NB4 (cell line): Measurements from ENCODE around the gene THRAP3.

Experiments used
- DNase-seq: peaks from one replicate; pipeline ENCODE4 v3.0.0; 2010; ENCODE audit warnings: low read depth
- H3K4me3 ChIP-seq: one replicate; pipeline ENCODE4 v1.5.1; 2011; ENCODE audit warnings: mild to moderate bottlenecking, low read depth, low read length, moderate library complexity
- CTCF ChIP-seq: IDR thresholded peaks from one replicate; pipeline ENCODE4 v1.5.1; 2012; ENCODE audit warnings: low read depth, low read length
- MAX ChIP-seq: IDR thresholded peaks from 2 replicates; pipeline ENCODE4 v1.6.1; 2011; ENCODE audit warnings: low read depth, low read length
- MYC ChIP-seq: IDR thresholded peaks from 2 replicates; pipeline ENCODE4 v1.6.1; 2011; ENCODE audit warnings: low read depth, low read length
- POLR2A ChIP-seq: IDR thresholded peaks from 2 replicates; pipeline ENCODE4 v1.6.1; 2011; ENCODE audit warnings: mild to moderate bottlenecking; ENCODE audit not compliant: insufficient read length; ENCODE audit errors: extremely low read depth

The THRAP3 gene

GRCh38 chr1:36329817-36330216 lies 105.6 kb downstream of the THRAP3 start:
- H3K4me3 ChIP-seq = no peak overlapping the region
- TF ChIP-seq CTCF = no peak
- no peak for TF ChIP-seq MAX
- TF ChIP-seq POLR2A = no peak
- TF ChIP-seq MYC = no peak
- DNase-seq = no peak

DNA sequence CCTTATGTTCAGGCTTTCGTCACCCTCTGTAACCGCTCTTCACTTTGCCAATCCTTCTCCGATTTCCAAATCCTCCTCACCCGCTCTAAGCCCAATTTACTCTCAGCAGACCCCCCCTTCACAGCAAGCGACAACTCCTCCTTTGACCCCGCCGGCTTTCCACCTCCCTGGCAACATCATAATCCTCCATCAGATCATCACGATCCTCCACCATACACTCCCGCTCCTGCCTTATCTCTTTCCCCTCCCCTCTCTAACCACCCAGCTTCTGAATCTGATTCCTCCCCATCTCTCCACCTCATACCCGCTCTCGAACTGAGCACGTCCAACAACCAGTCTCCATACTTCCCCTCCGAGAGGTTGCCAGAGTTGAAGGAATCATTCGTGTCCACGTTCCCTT lies 106.7 kb downstream of the THRAP3 start:
- TF ChIP-seq MYC (no peak), MAX (no peak)
- DNase-seq = no peak
- no peak overlapping the region for H3K4me3 ChIP-seq

- TF ChIP-seq CTCF = no peak
- TF ChIP-seq POLR2A = no peak
- TF ChIP-seq MYC = no peak
- no peak for TF ChIP-seq MAX
- no peak overlapping the region for H3K4me3 ChIP-seq
- DNase-seq = no peak
These were observed 113.6 kb downstream of the THRAP3 start for GRCh38 chr1:36337830-36338229.

DNA sequence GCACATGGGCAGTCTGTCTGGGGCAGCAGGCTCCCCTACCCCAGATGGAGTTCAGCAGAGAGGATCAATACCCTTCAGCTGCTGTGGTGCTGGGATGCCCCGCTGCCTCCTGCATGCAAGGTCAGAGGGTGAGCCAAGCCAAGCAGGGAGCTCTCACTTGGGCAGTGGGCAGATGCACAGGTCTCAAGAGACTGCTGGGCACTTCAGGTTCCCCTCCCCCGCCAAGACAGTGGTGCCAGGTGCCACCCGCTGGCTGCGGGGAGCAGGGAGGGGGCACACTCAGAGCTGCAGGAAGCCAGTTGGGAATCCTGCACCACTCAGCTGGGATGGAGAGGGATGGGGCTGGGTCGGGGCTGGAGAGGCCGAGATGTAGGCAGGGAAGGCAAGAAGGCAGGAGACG lies 115.0 kb downstream of the THRAP3 start:
- TF ChIP-seq MYC (no peak), POLR2A (no peak), CTCF (no peak), MAX (no peak)
- no peak for DNase-seq

DNA sequence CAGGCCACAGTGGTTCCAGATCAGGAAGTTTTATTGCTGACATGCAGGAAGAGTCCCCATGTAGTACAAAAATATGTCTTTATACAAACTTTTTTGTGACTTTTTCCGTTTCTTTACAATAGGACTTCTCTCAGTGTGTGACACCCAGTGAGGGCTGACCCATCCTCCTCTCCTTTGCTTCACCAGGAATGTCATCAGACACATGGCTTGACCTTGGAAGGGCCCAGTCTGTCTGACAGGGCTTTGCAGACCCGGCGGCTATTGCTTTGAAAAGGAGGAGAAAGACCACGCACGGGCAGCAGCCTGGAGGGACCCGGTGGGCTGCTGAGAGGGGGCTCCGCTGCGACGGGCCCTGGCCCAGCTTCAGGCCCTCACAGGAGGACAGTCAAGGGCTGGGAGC lies 115.4 kb downstream of the THRAP3 start:
- TF ChIP-seq CTCF (no peak), MYC (no peak)
- H3K4me3 ChIP-seq = no peak overlapping the region
- DNase-seq = no peak

More for the DNA sequence above, 115.0 kb downstream of the THRAP3 start:
- H3K4me3 ChIP-seq = no peak overlapping the region

DNA sequence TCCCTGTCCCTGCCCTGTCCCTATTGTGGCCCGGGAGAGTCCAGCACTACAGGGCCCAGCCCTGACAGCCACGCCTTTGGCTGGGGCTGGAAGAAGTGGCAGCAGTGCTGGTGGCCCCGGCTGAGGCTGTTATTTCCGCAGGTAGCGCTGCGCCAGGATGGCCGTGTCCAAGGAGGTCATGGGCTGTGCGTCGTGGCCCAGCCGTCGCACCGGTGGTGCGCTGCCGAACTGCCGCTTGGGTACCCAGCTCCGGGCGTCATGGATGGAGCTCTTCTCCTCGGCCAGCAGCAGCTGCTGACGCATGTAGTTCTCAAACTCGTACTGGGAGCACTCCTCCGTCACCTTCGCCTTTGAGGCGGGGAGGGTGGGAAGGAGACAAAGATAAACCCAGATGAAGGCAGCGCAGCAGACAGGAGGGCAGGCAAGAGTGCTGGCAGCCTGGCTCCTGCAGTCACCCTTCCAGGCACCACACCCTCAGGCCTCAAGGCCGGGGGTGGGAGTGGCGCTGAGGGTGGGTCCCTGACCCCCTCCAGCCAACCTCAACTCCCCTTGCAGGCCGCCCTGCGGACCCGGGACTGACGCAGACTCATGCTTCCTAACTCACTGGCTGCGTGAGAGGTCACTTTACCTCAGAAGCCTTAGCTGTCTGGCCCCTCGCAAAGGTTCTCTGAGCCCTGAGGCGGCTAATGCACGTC lies 117.5 kb downstream of the THRAP3 start:
- DNase-seq = no peak
- no peak for TF ChIP-seq CTCF
- TF ChIP-seq MYC = no peak
- TF ChIP-seq POLR2A = no peak
- TF ChIP-seq MAX = no peak
- no peak overlapping the region for H3K4me3 ChIP-seq
